Measurements from ENCODE around the gene TBC1D32.

GRCh38 chr6:121260651-121261102 is 73.6 kb downstream of the TBC1D32 start:
- no peak for TF ChIP-seq EZH2 (IDR thresholded peaks at IDR 0.05)
- TF ChIP-seq POLR2AphosphoS5 (IDR thresholded peaks at IDR 0.05; ENCODE audit: borderline replicate concordance, low read depth, low read length), result no peak

Data from SK-N-MC (cell line).